IMR-90 (cell line): ENCODE results near the gene FAM110D. TPM values are rescaled to one million over a fixed set of nuclear protein-coding genes. Genes with fewer than 3 reads are reported as not detected.

Source experiments
- ATAC-seq: fragments of 200-7000 bp; cut with Tn5 transposase; 2 replicates; pipeline ENCODE4 v1.9.1; 2020; ENCODE audit warnings: low read depth, mild to moderate bottlenecking, moderate library complexity
- BruUV-seq: library from RNA; stranded (reverse); fragments of 400-500 nt; replicated peaks from 2 replicates; lab custom pipeline; 2021; lab: Mats Ljungman, UMichigan
- CTCF ChIA-PET: fragments of 300-600 bp; formaldehyde crosslinking; extraction: SDS; loops from one replicate; lab custom pipeline; 2021; ENCODE audit warnings: antibody characterized with exemption; lab: Yijun Ruan, JAX
- POLR2A ChIA-PET: fragments of 300-600 bp; sonication (Branson Sonifier 250); formaldehyde crosslinking; loops from one replicate; lab custom pipeline; 2022; ENCODE audit warnings: antibody characterized with exemption; ENCODE audit not compliant: unreplicated experiment; lab: Charles Lee
- DNase-seq: peaks from one replicate; pipeline ENCODE4 v3.0.0; 2013
- H2AFZ ChIP-seq: replicated peaks from 2 replicates; pipeline ENCODE3; 2013; ENCODE audit warnings: low read length, mild to moderate bottlenecking; ENCODE audit not compliant: poor library complexity
- H2AK5ac ChIP-seq: 2 replicates; pipeline ENCODE4 v1.6.1; 2013; ENCODE audit warnings: low read depth, low read length, inconsistent platforms
- H2AK9ac ChIP-seq: replicated peaks from 2 replicates; pipeline ENCODE3; 2013; ENCODE audit warnings: mild to moderate bottlenecking, low read depth, low read length, moderate library complexity; ENCODE audit not compliant: poor library complexity
- H2BK120ac ChIP-seq: 2 replicates; pipeline ENCODE4 v1.6.1; 2013; ENCODE audit warnings: low read depth, low read length, inconsistent platforms
- H2BK15ac ChIP-seq: 3 replicates; pipeline ENCODE4 v1.6.1; 2013; ENCODE audit warnings: low read depth, low read length, inconsistent platforms
- H2BK20ac ChIP-seq: 2 replicates; pipeline ENCODE4 v1.6.1; 2013; ENCODE audit warnings: low read depth, mild to moderate bottlenecking, inconsistent platforms, low read length, moderate library complexity
- H2BK5ac ChIP-seq: 2 replicates; pipeline ENCODE4 v1.6.1; 2013; ENCODE audit warnings: mild to moderate bottlenecking, low read depth, low read length, inconsistent platforms; ENCODE audit not compliant: poor library complexity, severe bottlenecking
- H3K14ac ChIP-seq: replicated peaks from 2 replicates; pipeline ENCODE4 v1.6.1; 2013; ENCODE audit warnings: low read depth, low read length, inconsistent platforms
- H3K18ac ChIP-seq: 2 replicates; pipeline ENCODE4 v1.6.1; 2013; ENCODE audit warnings: low read depth, low read length, control low read depth
- H3K23ac ChIP-seq: 2 replicates; pipeline ENCODE4 v1.6.1; 2013; ENCODE audit warnings: low read depth, low read length, inconsistent platforms
- H3K27ac ChIP-seq: 2 replicates; pipeline ENCODE4 v1.5.1; 2013; ENCODE audit warnings: mild to moderate bottlenecking, control low read depth, low read length; ENCODE audit not compliant: insufficient read depth
- H3K27me3 ChIP-seq: 2 replicates; pipeline ENCODE4 v1.6.1; 2013; ENCODE audit warnings: low read length; ENCODE audit not compliant: control insufficient read depth, insufficient read depth
- H3K36me3 ChIP-seq: 2 replicates; pipeline ENCODE4 v1.6.1; 2013; ENCODE audit warnings: low read length, mixed read lengths; ENCODE audit not compliant: control insufficient read depth, insufficient read depth
- H3K4ac ChIP-seq: 2 replicates; pipeline ENCODE4 v1.6.1; 2013; ENCODE audit warnings: low read depth, low read length, inconsistent platforms
- H3K4me1 ChIP-seq: 2 replicates; pipeline ENCODE4 v1.6.1; 2013; ENCODE audit warnings: low read length, mixed read lengths; ENCODE audit not compliant: control insufficient read depth, insufficient read depth
- H3K4me2 ChIP-seq: 2 replicates; pipeline ENCODE4 v1.6.1; 2013; ENCODE audit warnings: low read depth, mild to moderate bottlenecking, control low read depth, low read length, moderate library complexity
- H3K4me3 ChIP-seq: 2 replicates; pipeline ENCODE4 v1.5.1; 2013; ENCODE audit warnings: low read depth, mild to moderate bottlenecking, control low read depth, low read length, moderate library complexity; ENCODE audit not compliant: insufficient read depth
- H3K56ac ChIP-seq: 2 replicates; pipeline ENCODE4 v1.6.1; 2013; ENCODE audit warnings: low read length, inconsistent platforms; ENCODE audit not compliant: insufficient read depth; ENCODE audit errors: extremely low read depth
- H3K79me1 ChIP-seq, 2 experiments: 2 replicates each; pipeline ENCODE4 v1.6.1; 2013; ENCODE audit warnings: low read length in 2 of 2, inconsistent platforms in 1 of 2, low read depth in 1 of 2
- H3K9ac ChIP-seq: 2 replicates; pipeline ENCODE4 v1.6.1; 2013; ENCODE audit warnings: low read depth, low read length, control low read depth
- H3K9me1 ChIP-seq: 2 replicates; pipeline ENCODE4 v1.6.1; 2013; ENCODE audit warnings: low read length, inconsistent platforms; ENCODE audit not compliant: insufficient read depth
- H3K9me3 ChIP-seq: 2 replicates; pipeline ENCODE4 v1.6.1; 2013; ENCODE audit warnings: low read length; ENCODE audit not compliant: control insufficient read depth, insufficient read depth
- H4K20me1 ChIP-seq: 2 replicates; pipeline ENCODE4 v1.6.1; 2013; ENCODE audit warnings: low read length, inconsistent platforms; ENCODE audit not compliant: insufficient read depth
- H4K5ac ChIP-seq: 2 replicates; pipeline ENCODE4 v1.6.1; 2013; ENCODE audit warnings: mild to moderate bottlenecking, low read depth, low read length, control low read depth
- H4K8ac ChIP-seq, 2 experiments: 2 replicates each; pipeline ENCODE4 v1.6.1; 2013; ENCODE audit warnings: low read depth in 2 of 2, low read length in 2 of 2, control low read depth in 1 of 2, inconsistent platforms in 1 of 2
- H4K91ac ChIP-seq: 2 replicates; pipeline ENCODE4 v1.6.1; 2013; ENCODE audit warnings: low read depth, low read length, inconsistent platforms; ENCODE audit not compliant: insufficient read depth
- BHLHE40 ChIP-seq: fragments of 150-350 bp; IDR thresholded peaks from 2 replicates; pipeline ENCODE4 v1.6.1; 2016; ENCODE audit warnings: mild to moderate bottlenecking, low read depth, low read length
- ELK1 ChIP-seq: fragments of 150-350 bp; IDR thresholded peaks from 2 replicates; pipeline ENCODE4 v1.6.1; 2016; ENCODE audit warnings: low read depth, mild to moderate bottlenecking, low read length, moderate library complexity, borderline replicate concordance
- MAFK ChIP-seq: IDR thresholded peaks from 2 replicates; pipeline ENCODE4 v1.6.1; 2012; ENCODE audit warnings: low read depth, low read length, improper control_type of control experiment
- MXI1 ChIP-seq: IDR thresholded peaks from 2 replicates; pipeline ENCODE4 v1.6.1; 2012; ENCODE audit warnings: low read depth, mild to moderate bottlenecking, low read length, moderate library complexity, borderline replicate concordance
- RAD21 ChIP-seq: IDR thresholded peaks from 2 replicates; pipeline ENCODE4 v1.6.1; 2012; ENCODE audit warnings: low read length, improper control_type of control experiment
- RFX5 ChIP-seq: IDR thresholded peaks from 2 replicates; pipeline ENCODE4 v1.8.0; 2012; ENCODE audit warnings: low read depth, mild to moderate bottlenecking, low read length, moderate library complexity
- WGBS, 2 experiments: methylation state at CpG; one replicate each; pipeline versions ENCODE4 v1.1.5 to v1.1.7; 2013; ENCODE audit warnings: missing lambda C conversion rate in 2 of 2; ENCODE audit not compliant: insufficient read length in 1 of 2; ENCODE audit errors: extremely low coverage in 2 of 2; 5-methylcytosine and 5-hydroxymethylcytosine counted together
- dilution Hi-C: fragments of 300-500 bp; cut with HindIII; formaldehyde crosslinking; loops from one replicate; pipeline ENCODE4 v1.14.3; 2018; ENCODE audit warnings: low sequenced_read_pairs; ENCODE audit not compliant: unreplicated experiment
- in situ Hi-C: fragments of 300-500 bp; cut with MboI; formaldehyde crosslinking; loops from 3 replicates; pipeline ENCODE4 v1.14.3; 2019; ENCODE audit warnings: low sequenced_read_pairs, inconsistent platforms, mixed read lengths
- intact Hi-C: fragments of 100-400 bp; cut with micrococcal nuclease; formaldehyde crosslinking; loops from 2 replicates; pipeline ENCODE4 v1.10.0; 2022
- polyA plus RNA-seq, 3 experiments: library from polyadenylated mRNA; depleted of rRNA; stranded (reverse); fragments of >200 nt; gene quantifications; 2 replicates each; pipeline ENCODE4 v1.2.3, GENCODE V29; 2012; ENCODE audit warnings: low replicate concordance in 1 of 3
- total RNA-seq: library from RNA; depleted of rRNA; stranded (reverse); fragments of >200 nt; gene quantifications from 2 replicates; pipeline ENCODE4 v1.2.3, GENCODE V29; 2012

FAM110D gene
- total and polyA plus RNA-seq, 2 of the 4 experiments (the other 2 are of a cell fraction): not detected

DNA sequence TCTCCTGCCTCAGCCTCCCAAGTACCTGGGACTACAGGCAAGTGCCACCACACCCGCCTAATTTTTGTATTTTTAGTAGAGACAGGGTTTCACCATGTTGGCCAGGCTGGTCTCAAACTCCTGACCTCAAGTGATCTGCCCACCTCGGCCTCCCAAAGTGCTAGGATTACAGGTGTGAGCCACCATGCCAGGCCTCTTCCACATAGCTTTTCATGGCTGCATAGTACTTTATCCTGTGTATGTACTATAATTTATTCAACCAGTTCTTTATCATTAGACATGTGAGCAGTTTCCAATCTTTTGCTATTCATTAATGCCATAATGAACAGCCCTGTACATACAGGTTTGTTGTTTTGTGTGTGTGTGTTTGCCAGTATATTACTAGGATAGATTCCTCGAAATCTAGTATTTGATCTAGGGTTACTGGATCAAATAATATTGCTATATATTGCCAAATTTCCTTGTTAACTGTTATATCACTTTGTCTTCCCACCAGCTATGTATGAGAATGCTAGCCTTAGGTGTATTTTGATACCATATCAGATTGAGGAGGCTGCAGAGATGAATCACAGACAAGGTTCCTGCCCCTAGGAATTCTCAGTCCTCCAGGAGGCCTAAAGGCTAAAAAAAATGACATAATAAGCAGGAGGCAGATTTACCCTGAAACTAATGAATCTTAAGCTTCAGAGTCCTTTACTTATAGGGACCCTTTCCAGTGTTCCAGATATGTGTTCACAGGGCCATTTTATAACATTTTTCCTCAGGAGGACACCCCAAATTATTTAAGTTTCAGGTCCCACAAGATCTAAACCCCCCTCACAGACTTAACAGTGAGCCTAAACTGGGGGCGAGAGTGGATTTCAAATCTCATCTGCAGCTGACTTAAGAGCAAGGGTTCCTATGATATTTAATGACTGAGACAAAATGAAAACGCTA is 49.4 kb upstream of the FAM110D start:
- H2BK120ac ChIP-seq: no peak overlapping the region
- no peak overlapping the region for H2AK5ac ChIP-seq
- no peak overlapping the region for H3K56ac ChIP-seq
- H3K27me3 ChIP-seq: no peaks in the 10 kb centered on the region
- H3K9me3 ChIP-seq: no peaks in the 10 kb centered on the region
- no peaks in the 10 kb centered on the region for H3K4me1 ChIP-seq
- H2AK9ac ChIP-seq: no peak overlapping the region
- peaks cover 3% of the 10 kb centered on the region; the same call in 1 of the 2 replicates for H3K36me3 ChIP-seq
- no peak overlapping the region for H3K18ac ChIP-seq
- no peak overlapping the region for H3K4me3 ChIP-seq
- H2BK5ac ChIP-seq: no peak overlapping the region
- H3K27ac ChIP-seq: no peak overlapping the region
- dilution Hi-C loops (no loop called here), in situ Hi-C loops (loop anchor here (5.0 kb wide), 1 partner anchor 38 kb away; no protein-coding TSS in a partner anchor), intact Hi-C loops (loop anchor here (10.0 kb wide), 1 partner anchor 125 kb away; the partner anchor contains the start of gene CEP85)
- no peak overlapping the region for H3K23ac ChIP-seq
- H2BK20ac ChIP-seq: no peak overlapping the region
- ATAC-seq (no peak), DNase-seq (no peak)
- no peak overlapping the region for H3K4ac ChIP-seq
- H3K9ac ChIP-seq: no peak overlapping the region
- H3K4me2 ChIP-seq: no peak overlapping the region
- TF ChIP-seq ELK1: no peak
- TF ChIP-seq MXI1: no peak
- no peak for TF ChIP-seq RAD21
- TF ChIP-seq RFX5: no peak
- TF ChIP-seq MAFK: no peak
- TF ChIP-seq BHLHE40: no peak
- BruUV-seq: no TSS peak
- no peak overlapping the region for H4K5ac ChIP-seq
- no peak overlapping the region for H2BK15ac ChIP-seq
- H3K9me1 ChIP-seq: no peaks in the 10 kb centered on the region
- no peak overlapping the region for H4K8ac ChIP-seq
- no peaks in the 10 kb centered on the region for H4K20me1 ChIP-seq
- ChIA-PET CTCF (no interaction called here), POLR2A (no interaction called here)
- peaks cover 16 to 28% of the 10 kb centered on the region in 2 experiments for H3K79me1 ChIP-seq
- no peak overlapping the region for H3K14ac ChIP-seq
- no peak overlapping the region for H2AFZ ChIP-seq
- WGBS, 2 experiments: 80% methylated on average over 1 of the region's 5 CpGs; no CpG with 5 or more reads in 1 of the 2 experiments
- no peak overlapping the region for H4K91ac ChIP-seq
